Urothelium cell line (cell line): ENCODE results near the gene ATG2B.
A peak's percentile ranks its signal among the peaks of the same experiment; 100 is the strongest.

Source experiments
- DNase-seq: peaks from one replicate; pipeline ENCODE4 v3.0.0; 2011; ENCODE audit warnings: low spot score, mixed read lengths
- FAIRE-seq: peaks from 2 replicates; lab custom pipeline; 2011; peaks lifted over from hg19 to GRCh38; lab: Jason Lieb, UNC

ATG2B gene

DNA sequence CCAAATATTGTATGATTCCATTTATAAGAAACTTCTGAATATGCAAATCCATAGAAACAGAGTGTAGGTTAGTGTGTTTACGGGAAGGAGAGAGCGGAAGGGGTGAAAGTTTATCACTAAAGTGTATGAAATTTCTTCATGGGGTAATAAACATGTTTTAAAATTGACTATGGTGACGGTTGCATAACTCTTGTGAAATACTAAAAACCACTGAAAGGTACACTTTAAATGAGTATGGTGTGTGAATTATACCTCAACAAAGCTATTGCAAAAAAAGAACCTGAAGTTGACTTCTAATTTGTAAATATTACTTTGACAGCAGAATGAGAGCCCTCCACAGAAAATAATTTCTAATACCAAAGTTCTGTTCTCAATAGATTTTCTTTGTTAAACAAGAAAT lies 47.1 kb downstream of the ATG2B start:
- FAIRE-seq (no peak), DNase-seq (no peak)

DNA sequence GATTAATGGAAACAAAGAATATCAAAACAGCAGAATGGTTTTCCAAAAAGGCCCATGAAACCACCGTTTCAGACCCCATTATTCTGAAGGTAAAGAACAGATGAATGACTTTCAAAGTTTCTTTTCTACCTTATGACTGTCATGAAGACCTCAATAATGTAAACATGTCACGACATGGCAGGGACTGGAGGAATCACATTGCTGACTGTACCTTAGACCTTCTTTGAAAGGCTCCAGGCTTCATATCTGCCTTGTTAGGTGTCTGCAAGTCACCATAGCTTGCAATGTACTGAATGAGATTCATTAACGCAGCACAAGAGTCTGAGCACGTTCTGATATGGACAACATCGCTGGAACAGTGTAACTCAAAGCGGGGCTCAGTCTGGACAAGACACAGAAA lies 52.2 kb downstream of the ATG2B start:
- no peak for FAIRE-seq
- DNase-seq = no peak

- DNase-seq (no peak), FAIRE-seq (no peak)
These were observed 53.2 kb downstream of the ATG2B start for GRCh38 chr14:96309896-96310330.

GRCh38 chr14:96309133-96309895 lies 53.8 kb downstream of the ATG2B start:
- FAIRE-seq (no peak), DNase-seq (no peak)

- FAIRE-seq (no peak), DNase-seq (no peak)
These were observed 55.7 kb downstream of the ATG2B start for GRCh38 chr14:96307434-96307833.

DNA sequence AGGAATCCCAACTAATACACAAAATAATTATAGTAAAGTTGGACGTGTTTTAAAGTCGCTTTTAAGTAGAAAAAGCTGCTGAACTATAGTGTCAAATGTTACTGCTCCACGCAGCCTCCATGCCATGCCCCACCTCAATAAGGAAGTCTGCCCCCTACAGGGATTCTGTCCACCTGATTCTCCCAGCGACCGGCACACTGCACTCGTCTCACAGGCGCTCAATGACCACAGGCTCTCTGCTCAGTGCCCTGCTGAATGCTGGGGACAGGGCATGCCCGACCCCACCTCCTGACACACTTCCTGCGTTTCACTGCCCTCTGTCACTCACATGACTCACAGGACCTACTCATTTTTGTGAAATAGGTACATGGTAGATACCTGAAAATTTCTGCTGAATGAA lies 58.2 kb downstream of the ATG2B start:
- peak; percentile 2 for DNase-seq

GRCh38 chr14:96303981-96304380 lies 59.2 kb downstream of the ATG2B start:
- no peak for DNase-seq
- FAIRE-seq = no peak

More for the DNA sequence above, 58.2 kb downstream of the ATG2B start:
- no peak for FAIRE-seq

DNA sequence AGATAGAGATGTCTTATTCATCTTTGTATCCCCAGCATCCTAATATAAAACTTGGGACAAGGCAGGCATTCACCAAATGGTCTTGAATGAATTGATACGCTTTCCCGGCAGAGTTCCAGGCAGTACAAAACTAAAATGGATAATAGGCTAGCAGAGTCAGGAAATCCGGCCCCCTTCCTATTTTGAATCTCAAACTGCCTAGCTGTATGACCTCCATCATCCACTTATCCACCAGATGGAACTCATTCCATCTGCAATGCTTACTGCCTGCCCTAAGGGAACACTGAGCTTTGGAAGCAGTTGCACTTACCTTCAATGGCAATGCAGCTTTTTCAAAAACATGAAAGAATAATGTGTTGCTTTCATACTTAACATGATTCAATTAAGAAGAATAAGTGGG lies 63.7 kb downstream of the ATG2B start:
- FAIRE-seq (no peak), DNase-seq (no peak)

DNA sequence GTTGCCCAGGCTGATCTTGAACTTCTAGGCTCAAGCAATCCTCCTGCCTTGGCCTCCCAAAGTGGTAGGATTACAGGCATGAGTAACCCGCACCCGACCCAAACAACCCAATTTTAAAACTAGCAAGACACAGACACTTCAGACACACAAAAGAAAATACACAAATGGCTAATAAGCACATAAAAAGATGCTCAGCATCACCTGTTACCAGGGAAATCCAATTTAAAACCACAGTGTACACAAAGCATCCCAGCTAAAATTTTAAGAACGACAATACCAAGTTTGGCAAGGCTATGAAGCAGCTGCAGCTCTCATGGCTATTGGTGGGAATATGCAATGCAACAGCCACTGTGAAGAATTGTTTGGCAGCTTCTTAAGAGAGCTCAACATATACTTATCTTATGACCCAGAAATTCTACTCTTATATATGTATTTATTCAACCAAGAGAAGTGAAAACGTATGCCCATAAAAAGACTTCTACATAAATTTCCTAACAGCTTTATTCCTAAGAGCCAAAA lies 65.1 kb downstream of the ATG2B start:
- DNase-seq = no peak
- FAIRE-seq = no peak

DNA sequence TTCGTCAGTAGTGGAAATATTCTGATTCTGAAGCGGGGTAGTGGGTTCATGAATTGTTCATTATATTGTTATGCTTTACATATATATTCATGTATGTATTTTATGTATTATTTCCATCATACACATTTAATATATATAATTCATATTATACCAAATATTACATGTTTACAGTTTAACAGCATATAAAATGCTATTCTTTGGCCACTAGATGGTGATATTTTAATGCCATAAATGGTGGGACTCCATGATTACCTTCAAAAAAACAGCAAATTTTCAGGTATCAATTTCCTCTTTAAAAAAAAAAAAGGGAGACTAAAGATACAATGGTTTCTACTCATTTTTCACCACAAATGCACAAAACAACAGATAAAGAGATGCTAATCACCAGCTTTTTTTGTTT lies 66.1 kb downstream of the ATG2B start:
- DNase-seq (no peak), FAIRE-seq (no peak)

DNA sequence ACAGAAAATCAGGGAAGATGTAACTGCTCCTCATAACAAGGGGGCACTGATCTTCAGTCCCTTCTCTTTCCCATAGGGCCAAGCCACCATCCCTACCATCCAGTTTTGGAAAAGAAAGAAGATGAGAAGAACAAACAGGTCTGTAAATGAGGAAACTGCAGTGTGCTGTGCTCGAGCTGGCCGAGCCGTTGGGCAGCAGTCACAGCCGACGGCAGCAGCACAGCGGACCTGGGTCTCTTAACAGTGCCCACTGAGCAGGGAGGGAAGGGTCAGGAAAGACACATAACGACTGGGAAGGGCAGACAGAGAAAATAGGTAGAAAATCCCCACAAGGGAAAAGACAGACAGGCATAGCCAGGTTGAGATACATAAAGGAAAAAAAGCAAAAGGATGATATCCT lies 68.9 kb downstream of the ATG2B start:
- FAIRE-seq (no peak), DNase-seq (no peak)

GRCh38 chr14:96287856-96288255 lies 75.3 kb downstream of the ATG2B start:
- DNase-seq = no peak
- FAIRE-seq = no peak

DNA sequence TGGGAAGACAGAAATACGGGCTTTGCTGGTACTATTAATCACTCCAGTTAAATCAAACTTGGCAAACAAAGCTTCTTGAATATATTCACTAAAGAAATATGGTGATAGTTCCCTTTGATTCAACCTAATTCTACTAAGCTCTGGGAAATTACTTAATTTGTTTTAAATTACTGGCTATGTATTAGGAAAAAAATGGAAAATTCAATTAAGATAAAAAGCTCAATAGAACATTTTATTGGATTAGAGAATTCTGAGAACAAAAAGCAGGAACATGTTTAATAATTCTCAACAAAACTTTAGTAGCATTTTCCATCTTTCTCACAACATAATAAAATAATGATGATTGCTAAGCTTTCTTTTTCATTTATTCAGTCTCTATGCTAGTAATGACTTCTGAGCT lies 76.9 kb downstream of the ATG2B start:
- FAIRE-seq (no peak), DNase-seq (no peak)

GRCh38 chr14:96285667-96286066 lies 77.5 kb downstream of the ATG2B start:
- DNase-seq (no peak), FAIRE-seq (no peak)

GRCh38 chr14:96284430-96284829 lies 78.7 kb downstream of the ATG2B start:
- FAIRE-seq (no peak), DNase-seq (no peak)

GRCh38 chr14:96284008-96284407 lies 79.1 kb downstream of the ATG2B start:
- no peak for DNase-seq
- FAIRE-seq = no peak

DNA sequence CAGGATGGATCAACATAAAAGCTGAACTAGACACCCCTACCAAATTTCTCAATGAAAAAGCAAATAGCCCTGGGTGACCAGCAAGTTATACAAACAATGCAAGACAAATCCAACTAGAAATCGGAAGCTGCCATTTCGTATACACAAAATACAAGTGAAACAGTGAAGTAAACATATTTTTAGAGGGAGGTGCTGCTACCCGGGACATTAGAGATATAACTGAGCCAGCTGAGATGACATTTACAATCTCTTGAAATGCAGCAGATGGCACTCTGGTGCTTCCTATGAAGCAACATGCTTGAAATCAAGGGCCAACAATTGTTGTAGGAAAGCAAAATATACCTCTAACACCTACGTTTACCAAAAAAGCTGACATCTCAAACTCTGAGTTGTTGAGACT lies 81.7 kb downstream of the ATG2B start:
- no peak for DNase-seq
- FAIRE-seq = no peak

DNA sequence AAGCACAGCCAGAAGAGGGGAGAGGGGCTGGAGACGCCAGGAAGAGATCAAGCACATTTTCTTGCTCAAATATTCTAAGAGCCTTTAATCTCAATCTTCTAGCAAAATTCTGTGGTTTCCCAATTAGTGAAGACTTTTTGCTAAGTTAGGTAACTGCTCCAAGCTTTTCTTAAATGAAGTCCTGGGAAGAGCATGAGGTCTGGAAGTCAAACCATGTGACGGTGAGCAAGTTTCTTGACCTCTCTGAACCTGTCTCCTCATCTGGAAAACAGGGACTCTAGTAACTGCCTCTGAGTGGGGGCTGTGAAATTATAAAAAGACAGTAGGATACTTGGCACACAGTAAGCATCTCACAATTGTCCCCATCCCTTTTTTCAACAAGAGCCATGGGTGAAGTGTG lies 83.0 kb downstream of the ATG2B start:
- FAIRE-seq (no peak), DNase-seq (no peak)

- FAIRE-seq = no peak
- no peak for DNase-seq
These were observed 83.6 kb downstream of the ATG2B start for GRCh38 chr14:96279564-96279963.

GRCh38 chr14:96277890-96278289 lies 85.3 kb downstream of the ATG2B start:
- no peak for FAIRE-seq

DNA sequence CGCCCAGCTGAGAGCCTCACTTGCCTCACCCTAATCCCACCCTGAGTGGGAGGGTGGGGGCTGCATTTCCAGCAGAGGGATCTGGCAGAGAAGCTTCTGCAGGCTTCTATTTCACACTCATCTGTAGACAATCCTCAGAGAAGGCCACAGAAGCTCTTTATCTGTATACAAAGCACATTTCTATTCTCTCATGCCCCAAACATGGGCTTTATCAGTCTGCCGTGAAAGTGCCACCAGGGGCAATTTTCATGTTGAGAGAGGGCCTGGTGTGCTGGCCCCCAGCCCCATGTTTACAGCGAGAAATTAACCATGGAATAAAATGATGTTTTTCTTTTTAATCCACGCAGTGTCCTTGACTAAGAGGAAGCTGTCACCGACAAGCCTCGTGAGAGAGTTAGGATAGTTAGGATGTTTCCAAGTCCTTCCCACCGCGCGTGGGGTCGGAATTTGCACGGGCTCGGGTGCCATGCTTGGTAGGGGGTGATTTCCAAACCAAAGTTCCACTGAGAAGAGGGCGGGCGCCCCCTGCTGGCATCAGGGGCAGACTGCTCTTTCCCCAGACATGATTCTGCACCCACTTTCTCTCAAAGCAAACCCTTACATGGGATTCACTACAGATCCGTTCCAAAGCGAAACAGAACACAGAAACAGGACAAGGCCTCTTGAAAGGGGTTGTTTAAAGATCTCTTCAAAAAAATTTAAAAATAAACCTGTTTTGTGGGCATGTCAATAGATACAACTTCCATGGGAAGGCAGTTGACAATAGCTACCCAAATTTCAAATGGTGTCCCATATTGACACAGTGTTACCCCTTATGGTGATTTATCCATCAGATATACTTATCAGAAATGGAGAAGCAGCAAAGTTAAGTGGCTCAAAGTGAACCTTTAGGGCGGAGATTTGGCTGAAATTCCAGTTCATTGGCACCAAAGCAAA lies 87.7 kb downstream of the ATG2B start:
- FAIRE-seq (no peak), DNase-seq (peak; percentile 56)

More at GRCh38 chr14:96277890-96278289, 85.3 kb downstream of the ATG2B start:
- DNase-seq = no peak

GRCh38 chr14:96274543-96274942 lies 88.6 kb downstream of the ATG2B start:
- no peak for DNase-seq
- no peak for FAIRE-seq
